ENCODE results near the gene AFP.
"Not testable (repeated sequence)": the region's sequence is repeated elsewhere in the genome, so short reads cannot be mapped to it uniquely, and the experiment has no call there.

AFP gene

DNA sequence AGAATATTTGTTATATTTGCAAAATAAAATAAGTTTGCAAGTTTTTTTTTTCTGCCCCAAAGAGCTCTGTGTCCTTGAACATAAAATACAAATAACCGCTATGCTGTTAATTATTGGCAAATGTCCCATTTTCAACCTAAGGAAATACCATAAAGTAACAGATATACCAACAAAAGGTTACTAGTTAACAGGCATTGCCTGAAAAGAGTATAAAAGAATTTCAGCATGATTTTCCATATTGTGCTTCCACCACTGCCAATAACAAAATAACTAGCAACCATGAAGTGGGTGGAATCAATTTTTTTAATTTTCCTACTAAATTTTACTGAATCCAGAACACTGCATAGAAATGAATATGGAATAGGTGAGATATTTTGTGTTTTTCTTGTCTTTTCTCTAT, at the start of gene AFP:
Gene AFP (plus strand): TSS at position 238 of the 400 bp plus-strand sequence. CDS start 42 bp downstream, at position 280.
- DNase-seq (ENCODE audit: low read depth in 2 of 2): no peak

DNA sequence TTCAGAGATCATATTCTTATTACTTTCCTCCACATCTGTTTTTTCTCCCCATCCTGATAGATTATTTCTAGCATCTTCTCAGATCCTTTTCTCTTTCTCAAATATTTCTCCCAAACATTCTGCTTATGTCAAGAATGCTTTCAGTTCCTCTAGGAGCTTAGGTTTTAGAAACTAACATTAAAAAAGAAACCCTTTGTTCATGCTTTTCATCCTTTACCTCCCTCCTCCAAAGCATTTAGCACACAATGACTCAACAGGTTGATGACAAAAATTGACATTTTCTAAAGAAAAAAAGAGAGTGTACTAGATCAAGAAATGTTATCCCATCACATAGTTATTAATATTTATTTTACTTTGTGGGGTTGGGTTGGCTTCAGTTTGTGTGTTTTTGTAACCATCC, 48.5 kb upstream of the AFP start:
- DNase-seq (ENCODE audit: low read depth in 2 of 2): no peak

DNA sequence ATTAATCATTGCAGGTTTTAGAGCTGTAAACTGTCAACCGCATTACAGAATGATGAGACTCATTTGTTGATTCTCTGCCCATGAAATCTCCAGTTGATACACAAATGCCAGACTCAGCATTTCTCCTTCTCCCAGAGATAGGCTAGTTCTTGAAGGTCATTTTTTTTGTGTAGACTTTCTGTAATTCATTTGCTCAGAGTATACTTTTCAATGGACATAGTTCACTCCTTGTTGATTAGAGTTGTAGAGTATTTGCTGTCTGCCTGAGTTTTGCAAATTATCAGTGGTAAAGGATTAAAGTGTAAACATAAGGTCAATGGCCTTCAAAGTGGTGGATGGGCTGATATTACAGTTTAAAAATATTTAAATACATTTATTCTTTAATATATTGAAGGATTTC, 47.1 kb upstream of the AFP start:
- DNase-seq (ENCODE audit: low read depth in 2 of 2): no peak

DNA sequence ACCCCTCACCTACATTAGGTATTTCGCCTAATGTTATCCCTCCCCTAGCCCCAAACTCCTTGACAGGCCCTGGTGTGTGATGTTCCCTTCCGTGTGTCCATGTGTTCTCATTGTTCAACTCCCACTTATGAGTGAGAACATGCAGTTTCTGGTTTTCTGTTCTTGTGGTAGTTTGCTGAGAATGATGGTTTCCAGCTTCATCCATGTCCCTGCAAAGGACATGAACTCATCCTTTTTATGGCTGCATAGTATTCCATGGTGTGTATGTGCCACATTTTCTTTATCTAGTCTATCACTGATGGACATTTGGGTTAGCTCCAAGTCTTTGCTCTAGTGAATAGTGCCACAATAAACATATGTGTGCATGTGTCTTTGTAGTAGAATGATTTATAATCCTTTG, 46.4 kb upstream of the AFP start:
- not testable (repeated sequence) for DNase-seq (ENCODE audit: low read depth in 2 of 2)

DNA sequence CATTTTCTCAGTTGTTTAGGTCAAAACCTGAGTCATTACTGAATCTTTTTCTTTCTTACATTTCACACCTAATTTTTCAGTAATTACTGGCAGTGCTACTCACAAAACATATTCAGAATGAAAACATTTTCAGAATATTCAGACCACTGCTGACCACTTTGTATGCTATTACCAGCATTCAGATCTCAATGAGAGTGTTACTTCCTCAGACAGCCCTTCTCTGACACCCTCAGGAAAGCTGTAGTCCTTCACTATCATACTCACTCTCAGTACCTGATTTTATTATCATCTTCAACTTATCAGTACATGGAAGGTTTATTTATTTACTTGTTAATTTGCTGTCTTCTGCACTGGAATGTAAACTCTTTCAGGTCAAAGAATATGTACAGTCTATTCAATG, 44.2 kb upstream of the AFP start:
- DNase-seq (ENCODE audit: low read depth in 2 of 2): no peak

DNA sequence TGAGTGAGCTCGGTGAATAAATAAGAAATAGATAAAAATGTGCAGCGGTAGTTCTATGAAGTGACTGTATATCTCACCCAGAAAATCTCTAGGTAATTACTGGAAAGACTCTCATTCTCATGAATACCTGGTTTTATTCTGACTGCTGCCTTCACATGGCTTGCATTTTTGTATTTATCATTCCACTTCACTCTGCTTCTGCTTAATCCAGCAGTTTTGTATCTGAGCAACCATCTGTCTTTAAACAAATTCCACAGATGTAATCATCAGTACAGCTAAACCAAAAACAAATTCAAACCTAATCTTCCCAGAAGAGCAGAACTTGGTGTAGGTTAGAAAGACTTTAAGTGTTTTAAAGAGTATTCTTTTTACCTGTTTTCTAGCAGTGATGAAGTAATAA, 43.1 kb upstream of the AFP start:
- no peak for DNase-seq (ENCODE audit: low read depth in 2 of 2)

DNA sequence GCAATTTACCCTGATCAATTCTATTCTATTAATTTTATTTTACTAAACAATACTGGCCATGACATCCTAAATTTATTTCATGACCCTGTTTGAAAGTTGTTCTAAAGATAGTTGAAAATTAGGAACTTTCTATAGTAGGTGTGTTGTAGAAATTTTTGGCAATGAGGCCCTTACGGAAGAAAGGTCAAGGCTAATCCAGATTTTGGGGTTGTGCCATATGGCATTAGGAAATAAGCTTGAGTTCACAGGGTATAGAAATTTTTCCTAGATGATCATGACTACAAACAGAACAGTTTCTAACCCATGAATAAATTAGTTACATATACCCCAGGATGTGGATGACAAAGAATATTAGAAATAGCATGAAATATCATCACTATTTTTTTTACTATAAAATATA, 39.7 kb upstream of the AFP start:
- DNase-seq (ENCODE audit: low read depth in 2 of 2): no peak

DNA sequence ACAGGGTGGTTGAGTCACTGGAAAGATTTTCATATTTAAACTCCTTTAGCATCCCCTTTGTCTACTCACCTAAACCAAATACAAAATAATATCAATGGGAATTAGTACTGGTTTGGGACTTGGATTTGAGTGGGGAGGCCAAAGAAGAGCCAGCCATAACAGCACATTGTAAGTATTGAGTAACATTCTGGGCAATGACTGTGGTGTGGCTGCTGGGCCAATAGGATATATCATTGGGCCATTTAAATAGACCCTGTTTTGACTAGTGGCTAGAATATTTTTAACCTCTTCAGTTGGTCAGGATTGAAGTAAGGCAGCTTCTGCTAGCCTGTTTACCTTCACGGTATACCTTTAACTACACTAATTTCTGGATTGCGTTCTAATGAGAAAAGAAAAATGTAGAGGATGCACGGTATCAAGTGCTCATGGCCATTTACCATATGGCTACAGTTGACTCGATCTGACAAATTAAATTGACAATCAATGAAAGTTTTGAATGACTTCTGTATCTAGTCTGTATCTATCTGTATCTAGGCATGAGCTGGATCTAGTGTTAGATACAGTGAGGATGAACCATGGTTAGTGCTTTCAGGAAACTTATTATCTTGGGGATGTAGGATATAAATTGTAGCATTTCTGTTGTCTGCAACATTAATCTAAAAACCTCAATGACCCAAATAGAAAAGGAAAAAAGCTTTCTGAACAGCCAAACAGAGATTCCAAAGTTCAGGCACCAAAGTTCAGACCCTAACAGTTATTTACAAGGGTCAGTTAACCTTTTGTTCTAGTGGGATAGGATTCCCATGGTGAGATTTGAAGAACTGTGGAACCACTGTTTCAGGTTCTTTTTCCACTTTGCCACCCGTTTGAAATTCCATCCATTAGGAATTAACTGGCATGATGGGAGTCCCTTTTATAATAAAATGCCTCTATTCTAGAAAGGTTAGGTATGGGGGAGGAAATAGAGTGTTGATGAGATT, 38.7 kb upstream of the AFP start:
- DNase-seq (ENCODE audit: low read depth in 2 of 2): no peak

GRCh38 chr4:73401412-73401811, 34.6 kb upstream of the AFP start:
- no peak for DNase-seq (ENCODE audit: low read depth in 2 of 2)

- DNase-seq (ENCODE audit: low read depth in 2 of 2): no peak
These were observed 32.0 kb upstream of the AFP start, which contains the start of gene ALB for GRCh38 chr4:73404042-73404441. ALB (plus strand) TSS chr4:73404287; CDS start chr4:73404328, 41 bp downstream.

DNA sequence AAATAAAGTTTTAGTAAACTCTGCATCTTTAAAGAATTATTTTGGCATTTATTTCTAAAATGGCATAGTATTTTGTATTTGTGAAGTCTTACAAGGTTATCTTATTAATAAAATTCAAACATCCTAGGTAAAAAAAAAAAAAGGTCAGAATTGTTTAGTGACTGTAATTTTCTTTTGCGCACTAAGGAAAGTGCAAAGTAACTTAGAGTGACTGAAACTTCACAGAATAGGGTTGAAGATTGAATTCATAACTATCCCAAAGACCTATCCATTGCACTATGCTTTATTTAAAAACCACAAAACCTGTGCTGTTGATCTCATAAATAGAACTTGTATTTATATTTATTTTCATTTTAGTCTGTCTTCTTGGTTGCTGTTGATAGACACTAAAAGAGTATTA, 31.6 kb upstream of the AFP start:
- DNase-seq (ENCODE audit: low read depth in 2 of 2): no peak

DNA sequence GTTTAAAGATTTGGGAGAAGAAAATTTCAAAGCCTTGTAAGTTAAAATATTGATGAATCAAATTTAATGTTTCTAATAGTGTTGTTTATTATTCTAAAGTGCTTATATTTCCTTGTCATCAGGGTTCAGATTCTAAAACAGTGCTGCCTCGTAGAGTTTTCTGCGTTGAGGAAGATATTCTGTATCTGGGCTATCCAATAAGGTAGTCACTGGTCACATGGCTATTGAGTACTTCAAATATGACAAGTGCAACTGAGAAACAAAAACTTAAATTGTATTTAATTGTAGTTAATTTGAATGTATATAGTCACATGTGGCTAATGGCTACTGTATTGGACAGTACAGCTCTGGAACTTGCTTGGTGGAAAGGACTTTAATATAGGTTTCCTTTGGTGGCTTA, 30.9 kb upstream of the AFP start:
- DNase-seq (ENCODE audit: low read depth in 2 of 2): no peak

DNA sequence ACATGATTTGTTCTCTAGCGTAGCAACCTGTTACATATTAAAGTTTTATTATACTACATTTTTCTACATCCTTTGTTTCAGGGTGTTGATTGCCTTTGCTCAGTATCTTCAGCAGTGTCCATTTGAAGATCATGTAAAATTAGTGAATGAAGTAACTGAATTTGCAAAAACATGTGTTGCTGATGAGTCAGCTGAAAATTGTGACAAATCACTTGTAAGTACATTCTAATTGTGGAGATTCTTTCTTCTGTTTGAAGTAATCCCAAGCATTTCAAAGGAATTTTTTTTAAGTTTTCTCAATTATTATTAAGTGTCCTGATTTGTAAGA, 29.5 kb upstream of the AFP start:
- no peak for DNase-seq (ENCODE audit: low read depth in 2 of 2)

- no peak for DNase-seq (ENCODE audit: low read depth in 2 of 2)
These were observed 28.8 kb upstream of the AFP start for GRCh38 chr4:73407227-73407673.

DNA sequence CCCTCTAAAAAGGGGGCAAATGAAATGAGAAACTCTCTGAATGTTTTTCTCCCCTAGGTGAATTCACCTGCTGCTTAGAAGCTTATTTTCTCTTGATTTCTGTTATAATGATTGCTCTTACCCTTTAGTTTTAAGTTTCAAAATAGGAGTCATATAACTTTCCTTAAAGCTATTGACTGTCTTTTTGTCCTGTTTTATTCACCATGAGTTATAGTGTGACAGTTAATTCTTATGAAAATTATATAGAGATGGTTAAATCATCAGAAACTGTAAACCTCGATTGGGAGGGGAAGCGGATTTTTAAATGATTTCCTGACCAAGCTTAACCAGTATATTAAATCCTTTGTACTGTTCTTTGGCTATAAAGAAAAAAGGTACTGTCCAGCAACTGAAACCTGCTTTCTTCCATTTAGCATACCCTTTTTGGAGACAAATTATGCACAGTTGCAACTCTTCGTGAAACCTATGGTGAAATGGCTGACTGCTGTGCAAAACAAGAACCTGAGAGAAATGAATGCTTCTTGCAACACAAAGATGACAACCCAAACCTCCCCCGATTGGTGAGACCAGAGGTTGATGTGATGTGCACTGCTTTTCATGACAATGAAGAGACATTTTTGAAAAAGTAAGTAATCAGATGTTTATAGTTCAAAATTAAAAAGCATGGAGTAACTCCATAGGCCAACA, 27.7 kb upstream of the AFP start:
- no peak for DNase-seq (ENCODE audit: low read depth in 2 of 2)

- DNase-seq (ENCODE audit: low read depth in 2 of 2): no peak
These were observed 26.8 kb upstream of the AFP start for GRCh38 chr4:73409012-73409862.

GRCh38 chr4:73409978-73410548, 26.0 kb upstream of the AFP start:
- no peak for DNase-seq (ENCODE audit: low read depth in 2 of 2)

DNA sequence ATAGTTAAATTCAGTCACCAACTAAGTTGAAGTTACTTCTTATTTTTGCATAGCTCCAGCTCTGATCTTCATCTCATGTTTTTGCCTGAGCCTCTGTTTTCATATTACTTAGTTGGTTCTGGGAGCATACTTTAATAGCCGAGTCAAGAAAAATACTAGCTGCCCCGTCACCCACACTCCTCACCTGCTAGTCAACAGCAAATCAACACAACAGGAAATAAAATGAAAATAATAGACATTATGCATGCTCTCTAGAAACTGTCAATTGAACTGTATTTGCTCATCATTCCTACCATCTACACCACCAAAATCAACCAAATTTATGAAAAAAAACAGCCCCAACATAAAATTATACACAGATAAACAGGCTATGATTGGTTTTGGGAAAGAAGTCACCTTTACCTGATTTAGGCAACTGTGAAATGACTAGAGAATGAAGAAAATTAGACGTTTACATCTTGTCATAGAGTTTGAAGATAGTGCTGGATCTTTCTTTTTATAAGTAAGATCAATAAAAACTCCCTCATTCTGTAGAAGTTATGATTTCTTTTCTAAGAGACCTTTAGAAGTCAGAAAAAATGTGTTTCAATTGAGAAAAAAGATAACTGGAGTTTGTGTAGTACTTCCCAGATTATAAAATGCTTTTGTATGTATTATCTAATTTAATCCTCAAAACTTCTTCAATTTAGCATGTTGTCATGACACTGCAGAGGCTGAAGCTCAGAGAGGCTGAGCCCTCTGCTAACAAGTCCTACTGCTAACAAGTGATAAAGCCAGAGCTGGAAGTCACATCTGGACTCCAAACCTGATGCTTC, 24.9 kb upstream of the AFP start:
- DNase-seq (ENCODE audit: low read depth in 2 of 2): no peak

- DNase-seq (ENCODE audit: low read depth in 2 of 2): no peak
These were observed 24.1 kb upstream of the AFP start for GRCh38 chr4:73411731-73412414.

DNA sequence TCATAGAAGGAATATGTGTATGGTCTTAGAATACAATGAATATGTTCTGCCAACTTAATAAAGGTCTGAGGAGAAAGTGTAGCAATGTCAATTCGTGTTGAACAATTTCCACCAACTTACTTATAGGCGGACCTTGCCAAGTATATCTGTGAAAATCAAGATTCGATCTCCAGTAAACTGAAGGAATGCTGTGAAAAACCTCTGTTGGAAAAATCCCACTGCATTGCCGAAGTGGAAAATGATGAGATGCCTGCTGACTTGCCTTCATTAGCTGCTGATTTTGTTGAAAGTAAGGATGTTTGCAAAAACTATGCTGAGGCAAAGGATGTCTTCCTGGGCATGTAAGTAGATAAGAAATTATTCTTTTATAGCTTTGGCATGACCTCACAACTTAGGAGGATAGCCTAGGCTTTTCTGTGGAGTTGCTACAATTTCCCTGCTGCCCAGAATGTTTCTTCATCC, 22.7 kb upstream of the AFP start:
- DNase-seq (ENCODE audit: low read depth in 2 of 2): no peak
